ENCODE measurements around the gene TEX10.

- TF ChIP-seq POLR2AphosphoS5 (IDR thresholded peaks at IDR 0.05; ENCODE audit: low read depth, low read length) (no peak), REST (IDR thresholded peaks at IDR 0.05; ENCODE audit: insufficient read depth in 1 of 2, low read depth in 2 of 2, low read length in 1 of 2) (no peak), TCF7L2 (IDR thresholded peaks at IDR 0.05; ENCODE audit: low read depth, low read length) (no peak)
- TF ChIP-seq, protein P1, sequence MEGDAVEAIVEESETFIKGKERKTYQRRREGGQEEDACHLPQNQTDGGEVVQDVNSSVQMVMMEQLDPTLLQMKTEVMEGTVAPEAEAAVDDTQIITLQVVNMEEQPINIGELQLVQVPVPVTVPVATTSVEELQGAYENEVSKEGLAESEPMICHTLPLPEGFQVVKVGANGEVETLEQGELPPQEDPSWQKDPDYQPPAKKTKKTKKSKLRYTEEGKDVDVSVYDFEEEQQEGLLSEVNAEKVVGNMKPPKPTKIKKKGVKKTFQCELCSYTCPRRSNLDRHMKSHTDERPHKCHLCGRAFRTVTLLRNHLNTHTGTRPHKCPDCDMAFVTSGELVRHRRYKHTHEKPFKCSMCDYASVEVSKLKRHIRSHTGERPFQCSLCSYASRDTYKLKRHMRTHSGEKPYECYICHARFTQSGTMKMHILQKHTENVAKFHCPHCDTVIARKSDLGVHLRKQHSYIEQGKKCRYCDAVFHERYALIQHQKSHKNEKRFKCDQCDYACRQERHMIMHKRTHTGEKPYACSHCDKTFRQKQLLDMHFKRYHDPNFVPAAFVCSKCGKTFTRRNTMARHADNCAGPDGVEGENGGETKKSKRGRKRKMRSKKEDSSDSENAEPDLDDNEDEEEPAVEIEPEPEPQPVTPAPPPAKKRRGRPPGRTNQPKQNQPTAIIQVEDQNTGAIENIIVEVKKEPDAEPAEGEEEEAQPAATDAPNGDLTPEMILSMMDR (IDR thresholded peaks at IDR 0.05) = no peak
Measured at GRCh38 chr9:100377015-100377414, 24.3 kb upstream of the TEX10 start.

All from Panc1 (cell line).